GM21390 (cell line): Measurements from ENCODE around the gene ADARB2.

Experiments used
- ATAC-seq: cut with Tn5 transposase; IDR thresholded peaks from one replicate; pipeline ENCODE4 v1.9.1; 2021; ENCODE audit not compliant: unreplicated experiment

The ADARB2 gene

GRCh38 chr10:1736144-1736971 is 967 bp downstream of the ADARB2 start:
- no peak for ATAC-seq

- ATAC-seq = no peak
These were observed 1.8 kb downstream of the ADARB2 start for GRCh38 chr10:1735562-1735961.

GRCh38 chr10:1734288-1734687 is 3.0 kb downstream of the ADARB2 start:
- ATAC-seq = no peak

- ATAC-seq = no peak
These were observed 3.6 kb downstream of the ADARB2 start for GRCh38 chr10:1733720-1734119.

GRCh38 chr10:1732564-1732996 is 4.7 kb downstream of the ADARB2 start:
- ATAC-seq = no peak

GRCh38 chr10:1731592-1731991 is 5.7 kb downstream of the ADARB2 start:
- ATAC-seq = no peak

GRCh38 chr10:1729751-1730150 is 7.6 kb downstream of the ADARB2 start:
- ATAC-seq = no peak

GRCh38 chr10:1726861-1727260 is 10.5 kb downstream of the ADARB2 start:
- no peak for ATAC-seq

- ATAC-seq = no peak
These were observed 12.3 kb downstream of the ADARB2 start for GRCh38 chr10:1724921-1725488.

GRCh38 chr10:1716839-1717238 is 20.5 kb downstream of the ADARB2 start:
- no peak for ATAC-seq

GRCh38 chr10:1715821-1716220 is 21.5 kb downstream of the ADARB2 start:
- ATAC-seq = peak; percentile 75

GRCh38 chr10:1712944-1713671 is 24.2 kb downstream of the ADARB2 start:
- no peak for ATAC-seq

GRCh38 chr10:1712314-1712713 is 25.0 kb downstream of the ADARB2 start:
- no peak for ATAC-seq

- no peak for ATAC-seq
These were observed 28.2 kb downstream of the ADARB2 start for GRCh38 chr10:1709161-1709560.

- no peak for ATAC-seq
These were observed 28.6 kb downstream of the ADARB2 start for GRCh38 chr10:1708746-1709145.

GRCh38 chr10:1706711-1707110 is 30.6 kb downstream of the ADARB2 start:
- no peak for ATAC-seq

- no peak for ATAC-seq
These were observed 31.1 kb downstream of the ADARB2 start for GRCh38 chr10:1706256-1706655.

- no peak for ATAC-seq
These were observed 39.1 kb downstream of the ADARB2 start for GRCh38 chr10:1698185-1698584.

- no peak for ATAC-seq
These were observed 41.2 kb downstream of the ADARB2 start for GRCh38 chr10:1696106-1696505.

GRCh38 chr10:1690086-1690485 is 47.2 kb downstream of the ADARB2 start:
- no peak for ATAC-seq

GRCh38 chr10:1688531-1688930 is 48.8 kb downstream of the ADARB2 start:
- ATAC-seq = no peak

GRCh38 chr10:1687623-1688150 is 49.6 kb downstream of the ADARB2 start:
- no peak for ATAC-seq
